Astrocyte (in vitro differentiated cells and primary cell): ENCODE measurements around the gene SURF1.

ENCODE experiments used
- EZH2 ChIP-seq: IDR thresholded peaks from 2 replicates; pipeline ENCODE4 v1.6.1; 2012; ENCODE audit warnings: mild to moderate bottlenecking, low read length, inconsistent platforms; ENCODE audit not compliant: insufficient read depth
- TF ChIP-seq, protein P1 (sequence below): IDR thresholded peaks from 2 replicates; pipeline ENCODE4 v1.5.1; 2011; ENCODE audit warnings: low read depth, mild to moderate bottlenecking, inconsistent platforms, low read length, moderate library complexity; ENCODE audit not compliant: insufficient read depth

DNA sequence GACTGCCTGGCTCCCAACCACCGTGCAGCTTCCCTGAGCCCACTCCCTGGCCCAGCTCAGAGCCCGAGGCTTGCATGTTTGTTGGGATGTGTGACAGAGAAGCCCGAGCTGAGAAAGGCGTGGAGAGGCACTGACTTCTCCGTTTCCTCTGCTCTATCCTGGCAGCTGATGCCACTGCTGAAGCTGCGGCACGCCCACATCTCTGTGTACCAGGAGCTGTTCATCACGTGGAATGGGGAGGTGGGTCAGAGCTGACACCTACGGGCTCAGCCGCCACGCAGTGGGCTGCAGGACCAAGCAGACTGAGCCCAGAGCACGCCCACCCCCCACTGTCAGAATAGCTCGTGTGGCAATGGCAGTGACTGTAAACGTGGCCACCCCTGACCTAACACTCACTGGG lies 29.2 kb upstream of the SURF1 start:
- TF ChIP-seq, protein P1, sequence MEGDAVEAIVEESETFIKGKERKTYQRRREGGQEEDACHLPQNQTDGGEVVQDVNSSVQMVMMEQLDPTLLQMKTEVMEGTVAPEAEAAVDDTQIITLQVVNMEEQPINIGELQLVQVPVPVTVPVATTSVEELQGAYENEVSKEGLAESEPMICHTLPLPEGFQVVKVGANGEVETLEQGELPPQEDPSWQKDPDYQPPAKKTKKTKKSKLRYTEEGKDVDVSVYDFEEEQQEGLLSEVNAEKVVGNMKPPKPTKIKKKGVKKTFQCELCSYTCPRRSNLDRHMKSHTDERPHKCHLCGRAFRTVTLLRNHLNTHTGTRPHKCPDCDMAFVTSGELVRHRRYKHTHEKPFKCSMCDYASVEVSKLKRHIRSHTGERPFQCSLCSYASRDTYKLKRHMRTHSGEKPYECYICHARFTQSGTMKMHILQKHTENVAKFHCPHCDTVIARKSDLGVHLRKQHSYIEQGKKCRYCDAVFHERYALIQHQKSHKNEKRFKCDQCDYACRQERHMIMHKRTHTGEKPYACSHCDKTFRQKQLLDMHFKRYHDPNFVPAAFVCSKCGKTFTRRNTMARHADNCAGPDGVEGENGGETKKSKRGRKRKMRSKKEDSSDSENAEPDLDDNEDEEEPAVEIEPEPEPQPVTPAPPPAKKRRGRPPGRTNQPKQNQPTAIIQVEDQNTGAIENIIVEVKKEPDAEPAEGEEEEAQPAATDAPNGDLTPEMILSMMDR, result no peak
- no peak for TF ChIP-seq EZH2
